Liver (tissue), 2 donors: ENCODE data around the gene ATP5MC3.

Source experiments
- CTCF ChIP-seq: fragments of 150-350 bp; IDR thresholded peaks from 2 replicates; pipeline ENCODE4 v1.5.1; 2017; ENCODE audit warnings: improper control_type of control experiment, low read depth, low read length; ENCODE audit not compliant: missing input control
- ZBTB33 ChIP-seq: IDR thresholded peaks from 2 replicates; pipeline ENCODE4 v1.6.1; 2016; ENCODE audit warnings: antibody characterized with exemption
- donor health status: healthy.

- TF ChIP-seq ZBTB33: no peak
- no peak for TF ChIP-seq CTCF
These were observed 15.2 kb downstream of the ATP5MC3 start for GRCh38 chr2:175166216-175166824.
